ENCODE measurements around the gene CFAP70.
A peak's percentile ranks its signal among the peaks of the same experiment; 100 is the strongest.

Gene CFAP70

DNA sequence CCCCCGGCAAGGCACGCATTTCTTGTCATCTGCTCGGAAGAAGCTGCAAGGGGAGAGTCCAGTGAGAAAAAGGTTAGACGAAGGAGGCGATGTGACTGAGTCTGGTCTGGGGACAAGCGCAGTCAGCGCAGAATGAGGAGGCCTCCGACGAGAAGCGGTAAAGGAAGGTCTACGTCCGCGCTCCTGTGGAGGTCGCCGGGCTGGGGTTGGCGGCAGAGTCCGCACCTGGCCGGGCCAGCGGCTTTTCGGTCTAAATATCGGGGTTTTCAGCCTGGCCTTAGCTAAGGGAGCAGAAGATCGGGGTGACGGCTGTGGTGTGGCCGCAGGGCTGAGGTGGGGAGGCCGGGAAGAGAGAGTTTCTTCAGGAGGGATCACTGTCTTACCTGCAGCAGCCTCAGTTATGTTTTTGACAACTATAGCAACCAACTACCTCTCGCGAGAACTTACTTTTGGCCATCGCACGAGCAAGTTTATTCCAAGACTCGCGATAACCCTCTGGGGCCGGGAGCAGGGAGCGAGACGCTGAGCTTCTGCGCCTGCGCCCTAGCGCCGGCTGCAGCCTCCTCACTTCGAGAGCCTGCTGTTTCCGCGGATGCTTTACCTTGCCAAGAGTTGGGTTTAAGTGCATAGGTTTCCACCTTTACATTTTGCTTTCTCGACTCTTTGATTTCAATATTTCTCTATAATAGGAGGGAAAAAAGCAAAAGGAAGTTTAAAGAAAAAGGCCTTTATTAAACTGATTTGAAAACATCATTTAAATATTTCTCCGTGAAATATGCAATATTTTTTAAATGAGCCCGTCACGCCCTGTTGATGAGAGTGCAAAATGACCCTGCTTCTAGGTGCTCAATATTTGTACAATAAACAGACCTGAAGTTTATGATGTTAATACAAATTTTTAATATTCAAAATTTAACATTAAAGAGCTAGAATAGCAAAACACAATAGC is at the start of gene CFAP70:
Gene CFAP70 (minus strand): TSS at position 534 of the 949 bp plus-strand sequence. CDS start 4,068 bp downstream, outside the sequence.
- peak within 1 kb of the TSS; percentile 92 for H3K4me3 ChIP-seq (ENCODE audit: low read length)
- TF ChIP-seq, protein P1, sequence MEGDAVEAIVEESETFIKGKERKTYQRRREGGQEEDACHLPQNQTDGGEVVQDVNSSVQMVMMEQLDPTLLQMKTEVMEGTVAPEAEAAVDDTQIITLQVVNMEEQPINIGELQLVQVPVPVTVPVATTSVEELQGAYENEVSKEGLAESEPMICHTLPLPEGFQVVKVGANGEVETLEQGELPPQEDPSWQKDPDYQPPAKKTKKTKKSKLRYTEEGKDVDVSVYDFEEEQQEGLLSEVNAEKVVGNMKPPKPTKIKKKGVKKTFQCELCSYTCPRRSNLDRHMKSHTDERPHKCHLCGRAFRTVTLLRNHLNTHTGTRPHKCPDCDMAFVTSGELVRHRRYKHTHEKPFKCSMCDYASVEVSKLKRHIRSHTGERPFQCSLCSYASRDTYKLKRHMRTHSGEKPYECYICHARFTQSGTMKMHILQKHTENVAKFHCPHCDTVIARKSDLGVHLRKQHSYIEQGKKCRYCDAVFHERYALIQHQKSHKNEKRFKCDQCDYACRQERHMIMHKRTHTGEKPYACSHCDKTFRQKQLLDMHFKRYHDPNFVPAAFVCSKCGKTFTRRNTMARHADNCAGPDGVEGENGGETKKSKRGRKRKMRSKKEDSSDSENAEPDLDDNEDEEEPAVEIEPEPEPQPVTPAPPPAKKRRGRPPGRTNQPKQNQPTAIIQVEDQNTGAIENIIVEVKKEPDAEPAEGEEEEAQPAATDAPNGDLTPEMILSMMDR (conservative IDR thresholded peaks at IDR 0.05; ENCODE audit: low read length): no peak
- DNase-seq (ENCODE audit: low read depth): peak; percentile 94

DNA sequence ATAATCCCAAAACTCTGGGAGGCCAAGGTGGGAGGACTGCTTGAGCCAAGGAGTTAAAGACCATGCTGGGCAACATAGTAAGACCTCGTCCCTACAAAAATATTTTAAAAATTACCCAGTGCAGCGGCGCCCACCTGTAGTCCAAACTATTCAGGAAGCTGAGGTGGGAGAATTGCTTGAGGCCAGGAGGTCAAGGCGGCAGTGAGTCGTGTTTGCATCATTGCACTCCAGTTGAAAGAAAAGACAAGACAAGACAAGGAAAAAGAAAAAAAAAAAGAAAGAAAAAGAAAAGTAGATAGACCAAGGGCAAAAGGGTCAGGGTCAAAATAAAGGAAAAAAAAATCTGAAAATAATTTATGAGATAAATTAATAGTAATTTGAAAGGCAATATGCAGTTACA is 49.4 kb upstream of the CFAP70 start:
- TF ChIP-seq, protein P1 (conservative IDR thresholded peaks at IDR 0.05; ENCODE audit: low read length): no peak
- DNase-seq (ENCODE audit: low read depth): no peak
- no peak overlapping the region for H3K4me3 ChIP-seq (ENCODE audit: low read length)

DNA sequence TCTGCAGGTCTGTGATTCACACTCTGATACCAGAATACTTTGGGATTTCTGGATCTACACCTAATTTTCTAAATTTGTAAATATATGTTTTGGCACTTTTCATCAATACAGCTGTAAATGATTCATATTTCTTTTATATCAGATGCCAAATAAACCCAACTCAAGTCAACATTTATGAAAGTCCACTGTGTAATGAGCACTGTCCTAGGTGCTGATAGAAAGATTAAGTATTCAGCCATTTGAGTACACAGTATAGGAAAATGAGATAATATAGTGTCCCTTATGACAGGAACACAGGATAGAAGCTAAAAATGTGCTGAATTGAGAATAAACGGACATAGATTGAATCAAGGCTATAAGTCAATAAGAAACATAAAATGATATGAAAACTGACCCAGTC is 48.8 kb upstream of the CFAP70 start:
- H3K4me3 ChIP-seq (ENCODE audit: low read length): no peak overlapping the region
- TF ChIP-seq, protein P1 (conservative IDR thresholded peaks at IDR 0.05; ENCODE audit: low read length): no peak
- DNase-seq (ENCODE audit: low read depth): no peak

DNA sequence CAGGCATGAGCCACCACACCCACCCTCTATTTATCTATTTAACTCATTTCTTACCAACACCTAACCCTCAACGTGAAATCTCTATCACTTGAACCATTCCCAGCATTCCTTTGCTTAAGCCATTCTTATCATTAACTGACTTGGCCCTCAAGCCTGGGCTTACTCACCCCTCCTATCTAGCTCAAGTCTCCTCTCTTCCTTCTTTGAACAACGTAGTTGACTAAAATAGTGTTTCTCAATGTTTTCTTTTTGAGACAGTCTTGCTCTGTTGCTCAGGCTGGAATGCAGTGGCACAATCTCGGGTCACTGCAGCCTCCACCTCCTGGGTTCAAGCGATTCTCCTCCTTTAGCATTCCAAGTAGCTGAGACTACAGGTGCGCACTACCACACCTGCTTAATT is 48.2 kb upstream of the CFAP70 start:
- no peak for DNase-seq (ENCODE audit: low read depth)
- TF ChIP-seq, protein P1 (conservative IDR thresholded peaks at IDR 0.05; ENCODE audit: low read length): no peak

DNA sequence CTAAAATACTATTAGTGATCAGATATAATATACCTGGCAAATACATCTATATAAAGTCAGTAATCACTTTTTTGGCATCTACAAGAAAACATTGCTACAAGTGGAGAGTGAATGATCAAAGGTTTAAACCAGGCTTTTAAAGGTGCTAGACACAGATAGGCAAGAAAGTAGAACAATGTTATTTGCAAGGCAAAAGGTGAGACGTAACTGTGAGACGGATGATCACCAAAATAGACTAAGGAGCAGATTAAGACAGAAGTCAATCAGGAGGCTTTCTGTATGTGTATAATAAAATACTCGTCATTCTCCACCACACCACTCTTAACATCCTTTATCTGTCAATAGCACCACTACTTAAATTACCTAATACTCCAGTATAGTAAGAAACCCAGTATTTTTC is 46.9 kb upstream of the CFAP70 start:
- TF ChIP-seq, protein P1 (conservative IDR thresholded peaks at IDR 0.05; ENCODE audit: low read length): no peak
- H3K4me3 ChIP-seq (ENCODE audit: low read length): no peak overlapping the region

More for the DNA sequence above, 48.2 kb upstream of the CFAP70 start:
- H3K4me3 ChIP-seq (ENCODE audit: low read length): no peak overlapping the region

DNA sequence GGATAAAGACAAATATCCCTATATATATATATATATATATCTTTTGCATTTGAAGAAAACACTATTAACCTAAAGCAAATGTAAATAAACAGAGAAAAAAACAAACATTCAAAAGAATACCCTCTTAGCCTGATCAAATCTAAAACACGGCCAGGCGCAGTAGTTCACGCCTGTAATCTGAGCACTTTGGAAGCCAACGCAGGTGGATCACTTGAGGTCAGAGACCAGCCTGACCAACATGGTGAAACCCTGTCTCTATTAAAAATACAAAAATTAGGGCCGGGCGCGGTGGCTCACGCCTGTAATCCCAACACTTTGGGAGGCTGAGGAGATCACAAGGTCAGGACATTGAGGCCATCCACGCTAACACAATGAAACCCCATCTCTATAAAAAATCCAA is 46.0 kb upstream of the CFAP70 start:
- no peak overlapping the region for H3K4me3 ChIP-seq (ENCODE audit: low read length)
- TF ChIP-seq, protein P1 (conservative IDR thresholded peaks at IDR 0.05; ENCODE audit: low read length): no peak
- DNase-seq (ENCODE audit: low read depth): no peak

More for the DNA sequence above, 46.9 kb upstream of the CFAP70 start:
- DNase-seq (ENCODE audit: low read depth): no peak

DNA sequence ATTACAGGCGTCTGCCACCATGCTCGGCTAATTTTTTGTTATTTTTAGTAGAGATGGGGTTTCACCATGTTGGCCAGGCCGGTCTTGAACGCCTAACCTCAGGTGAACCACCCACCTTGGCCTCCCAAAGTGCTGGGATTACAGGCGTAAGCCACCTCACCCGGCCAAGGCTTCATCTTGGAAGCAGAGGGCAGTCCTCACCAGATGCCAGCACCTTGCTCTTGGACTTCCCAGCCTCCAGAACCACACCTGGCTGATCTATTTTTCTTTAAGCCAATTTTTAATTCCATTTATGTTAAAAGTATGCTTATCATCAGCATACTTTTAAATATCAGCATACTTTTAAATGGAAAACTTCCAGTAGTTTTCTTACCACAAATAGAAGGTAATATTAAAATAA is 43.0 kb upstream of the CFAP70 start:
- TF ChIP-seq, protein P1 (conservative IDR thresholded peaks at IDR 0.05; ENCODE audit: low read length): no peak
- no peak overlapping the region for H3K4me3 ChIP-seq (ENCODE audit: low read length)
- DNase-seq (ENCODE audit: low read depth): no peak
